OCI-LY7 (cell line): Measurements from ENCODE around the gene PACC1.

Source experiments
- EZH2phosphoT487 ChIP-seq: fragments of 200-600 bp; sonication (generic); IDR thresholded peaks from 2 replicates; pipeline ENCODE4 v1.6.1; 2018; ENCODE audit warnings: low read depth, borderline replicate concordance, mild to moderate bottlenecking, mixed run types, antibody characterized with exemption, low read length, moderate library complexity, mixed read lengths
- TF ChIP-seq, protein P1 (sequence below): fragments of 200-600 bp; sonication (generic); conservative IDR thresholded peaks from 2 replicates; pipeline ENCODE4 v1.5.1; 2014; ENCODE audit warnings: mild to moderate bottlenecking, antibody characterized with exemption, low read length, moderate library complexity, mixed read lengths

DNA sequence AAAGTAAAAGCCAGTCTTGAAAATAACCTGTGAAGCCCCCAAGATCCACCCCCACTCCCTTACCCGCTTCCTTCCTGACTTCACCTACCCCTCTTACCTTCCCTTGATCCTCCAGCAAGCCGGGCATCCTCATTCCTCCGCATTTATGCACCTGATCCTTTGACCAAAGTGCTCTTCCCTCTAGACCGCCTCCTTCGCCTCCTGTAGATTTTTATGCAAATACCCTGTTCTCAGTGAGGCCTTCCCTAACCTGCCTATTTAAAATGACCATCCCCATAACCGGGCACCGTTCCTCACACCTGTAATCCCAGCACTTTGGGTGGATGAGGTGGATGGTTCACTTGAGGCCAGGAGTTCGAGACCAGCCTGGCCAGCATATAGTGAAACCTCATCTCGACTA lies 17.0 kb upstream of the PACC1 start:
- TF ChIP-seq, protein P1, sequence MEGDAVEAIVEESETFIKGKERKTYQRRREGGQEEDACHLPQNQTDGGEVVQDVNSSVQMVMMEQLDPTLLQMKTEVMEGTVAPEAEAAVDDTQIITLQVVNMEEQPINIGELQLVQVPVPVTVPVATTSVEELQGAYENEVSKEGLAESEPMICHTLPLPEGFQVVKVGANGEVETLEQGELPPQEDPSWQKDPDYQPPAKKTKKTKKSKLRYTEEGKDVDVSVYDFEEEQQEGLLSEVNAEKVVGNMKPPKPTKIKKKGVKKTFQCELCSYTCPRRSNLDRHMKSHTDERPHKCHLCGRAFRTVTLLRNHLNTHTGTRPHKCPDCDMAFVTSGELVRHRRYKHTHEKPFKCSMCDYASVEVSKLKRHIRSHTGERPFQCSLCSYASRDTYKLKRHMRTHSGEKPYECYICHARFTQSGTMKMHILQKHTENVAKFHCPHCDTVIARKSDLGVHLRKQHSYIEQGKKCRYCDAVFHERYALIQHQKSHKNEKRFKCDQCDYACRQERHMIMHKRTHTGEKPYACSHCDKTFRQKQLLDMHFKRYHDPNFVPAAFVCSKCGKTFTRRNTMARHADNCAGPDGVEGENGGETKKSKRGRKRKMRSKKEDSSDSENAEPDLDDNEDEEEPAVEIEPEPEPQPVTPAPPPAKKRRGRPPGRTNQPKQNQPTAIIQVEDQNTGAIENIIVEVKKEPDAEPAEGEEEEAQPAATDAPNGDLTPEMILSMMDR = no peak
- no peak for TF ChIP-seq EZH2phosphoT487
